PFSK-1 (cell line): ENCODE data around the gene WDR49.

Experiments
- FOXP2 ChIP-seq: optimal IDR thresholded peaks from 2 replicates; pipeline ENCODE3; 2011; ENCODE audit warnings: borderline replicate concordance, control low read depth, inconsistent platforms; ENCODE audit not compliant: insufficient read depth; ENCODE audit errors: extremely low read length, extremely low read depth
- POLR2AphosphoS5 ChIP-seq: IDR thresholded peaks from 2 replicates; pipeline ENCODE4 v1.6.1; 2012; ENCODE audit warnings: low read depth, mild to moderate bottlenecking, control low read depth, low read length, moderate library complexity
- SIN3A ChIP-seq: IDR thresholded peaks from 2 replicates; pipeline ENCODE4 v1.6.1; 2012; ENCODE audit warnings: mild to moderate bottlenecking, low read length, moderate library complexity, borderline replicate concordance; ENCODE audit not compliant: insufficient read depth
- TAF1 ChIP-seq: IDR thresholded peaks from 2 replicates; pipeline ENCODE4 v1.6.1; 2012; ENCODE audit warnings: low read length, control low read depth, borderline replicate concordance; ENCODE audit not compliant: insufficient read depth
- TF ChIP-seq, protein P1 (sequence below), 2 experiments: IDR thresholded peaks; 2 replicates each; pipeline versions ENCODE4 v1.6.1 to v1.8.0; 2011 to 2012; ENCODE audit warnings: low read depth in 2 of 2, low read length in 2 of 2, control low read depth in 1 of 2, inconsistent platforms in 1 of 2, mild to moderate bottlenecking in 1 of 2, moderate library complexity in 1 of 2; ENCODE audit not compliant: insufficient read depth in 1 of 2

Gene WDR49

GRCh38 chr3:167554898-167555297, 98.8 kb downstream of the WDR49 start:
- TF ChIP-seq, protein P1, sequence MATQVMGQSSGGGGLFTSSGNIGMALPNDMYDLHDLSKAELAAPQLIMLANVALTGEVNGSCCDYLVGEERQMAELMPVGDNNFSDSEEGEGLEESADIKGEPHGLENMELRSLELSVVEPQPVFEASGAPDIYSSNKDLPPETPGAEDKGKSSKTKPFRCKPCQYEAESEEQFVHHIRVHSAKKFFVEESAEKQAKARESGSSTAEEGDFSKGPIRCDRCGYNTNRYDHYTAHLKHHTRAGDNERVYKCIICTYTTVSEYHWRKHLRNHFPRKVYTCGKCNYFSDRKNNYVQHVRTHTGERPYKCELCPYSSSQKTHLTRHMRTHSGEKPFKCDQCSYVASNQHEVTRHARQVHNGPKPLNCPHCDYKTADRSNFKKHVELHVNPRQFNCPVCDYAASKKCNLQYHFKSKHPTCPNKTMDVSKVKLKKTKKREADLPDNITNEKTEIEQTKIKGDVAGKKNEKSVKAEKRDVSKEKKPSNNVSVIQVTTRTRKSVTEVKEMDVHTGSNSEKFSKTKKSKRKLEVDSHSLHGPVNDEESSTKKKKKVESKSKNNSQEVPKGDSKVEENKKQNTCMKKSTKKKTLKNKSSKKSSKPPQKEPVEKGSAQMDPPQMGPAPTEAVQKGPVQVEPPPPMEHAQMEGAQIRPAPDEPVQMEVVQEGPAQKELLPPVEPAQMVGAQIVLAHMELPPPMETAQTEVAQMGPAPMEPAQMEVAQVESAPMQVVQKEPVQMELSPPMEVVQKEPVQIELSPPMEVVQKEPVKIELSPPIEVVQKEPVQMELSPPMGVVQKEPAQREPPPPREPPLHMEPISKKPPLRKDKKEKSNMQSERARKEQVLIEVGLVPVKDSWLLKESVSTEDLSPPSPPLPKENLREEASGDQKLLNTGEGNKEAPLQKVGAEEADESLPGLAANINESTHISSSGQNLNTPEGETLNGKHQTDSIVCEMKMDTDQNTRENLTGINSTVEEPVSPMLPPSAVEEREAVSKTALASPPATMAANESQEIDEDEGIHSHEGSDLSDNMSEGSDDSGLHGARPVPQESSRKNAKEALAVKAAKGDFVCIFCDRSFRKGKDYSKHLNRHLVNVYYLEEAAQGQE (IDR thresholded peaks at IDR 0.05; ENCODE audit: insufficient read depth in 1 of 2, low read depth in 2 of 2, low read length in 2 of 2) = no peak
- TF ChIP-seq POLR2AphosphoS5 (no peak), SIN3A (no peak), FOXP2 (no peak), TAF1 (no peak)

GRCh38 chr3:167538081-167538480, 115.7 kb downstream of the WDR49 start:
- TF ChIP-seq POLR2AphosphoS5 = no peak
- TF ChIP-seq SIN3A = no peak
- TF ChIP-seq, protein P1 (IDR thresholded peaks at IDR 0.05; ENCODE audit: insufficient read depth in 1 of 2, low read depth in 2 of 2, low read length in 2 of 2) = no peak
- no peak for TF ChIP-seq TAF1
- TF ChIP-seq FOXP2 = no peak

- TF ChIP-seq FOXP2 (no peak), POLR2AphosphoS5 (no peak), TAF1 (no peak), SIN3A (no peak)
- TF ChIP-seq, protein P1 (IDR thresholded peaks at IDR 0.05; ENCODE audit: insufficient read depth in 1 of 2, low read depth in 2 of 2, low read length in 2 of 2) = no peak
Measured at GRCh38 chr3:167521006-167521355, 132.8 kb downstream of the WDR49 start.

DNA sequence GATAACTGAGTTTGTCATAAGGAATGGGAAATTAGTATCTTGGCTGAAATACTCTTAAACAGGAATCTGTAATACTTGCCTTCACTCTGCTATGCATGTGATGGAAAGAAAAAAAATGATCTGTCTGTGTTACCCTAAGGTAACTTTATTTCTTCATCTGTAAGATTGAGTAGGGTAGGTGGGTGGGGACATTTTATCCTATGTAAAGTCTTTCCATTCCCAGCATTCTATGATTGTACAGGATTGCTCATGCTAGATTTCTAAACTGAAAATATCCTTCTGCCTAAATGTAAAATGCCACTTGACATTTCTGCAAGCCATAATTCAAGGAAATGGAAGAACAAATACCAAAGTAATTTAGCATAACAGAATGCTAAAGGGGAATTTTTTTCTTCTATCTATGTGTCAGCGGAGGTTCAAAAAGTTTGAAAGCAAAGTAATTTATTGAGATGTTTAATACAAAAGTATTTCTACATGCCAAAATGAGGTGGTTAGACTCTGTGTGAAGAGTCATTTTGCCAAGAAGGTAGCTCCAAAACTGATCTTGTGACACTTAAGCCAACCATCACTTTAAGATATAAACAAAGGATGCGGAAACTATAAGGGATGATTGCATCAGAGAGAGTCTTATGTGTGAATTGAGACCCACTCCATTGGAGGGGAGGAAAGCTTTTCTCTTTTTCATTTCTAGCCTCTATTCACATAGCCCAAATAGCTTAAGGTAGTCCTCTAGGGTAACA, 133.3 kb downstream of the WDR49 start:
- no peak for TF ChIP-seq POLR2AphosphoS5
- TF ChIP-seq FOXP2 = no peak

DNA sequence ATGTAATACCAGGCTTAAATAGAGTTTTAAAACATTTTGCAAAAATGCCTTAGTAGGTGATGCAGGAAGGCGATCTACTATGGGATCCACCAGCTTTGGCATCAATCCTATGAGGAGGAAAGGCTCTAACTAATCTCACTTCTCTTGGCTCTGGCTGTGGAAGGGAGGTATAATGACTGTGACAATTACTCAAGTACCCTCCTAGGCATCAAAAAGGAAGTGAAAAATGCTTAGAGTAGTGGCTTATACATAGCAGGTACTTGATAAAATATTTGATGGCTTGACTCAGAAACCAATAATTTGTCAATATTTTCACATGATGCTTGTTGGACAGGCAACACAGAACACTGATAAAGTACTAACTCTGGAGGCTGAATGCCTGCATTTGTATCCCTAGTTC, 145.8 kb downstream of the WDR49 start:
- no peak for TF ChIP-seq TAF1
- TF ChIP-seq, protein P1 (IDR thresholded peaks at IDR 0.05; ENCODE audit: insufficient read depth in 1 of 2, low read depth in 2 of 2, low read length in 2 of 2) = no peak
- TF ChIP-seq FOXP2 = no peak
- no peak for TF ChIP-seq POLR2AphosphoS5
